VCaP (cell line): Measurements from ENCODE around the gene DLG2.

Experiments
- H3K27ac ChIP-seq: fragments of 450-650 bp; 2 replicates; pipeline ENCODE4 v1.5.1; 2017
- TF ChIP-seq, protein P1 (sequence below): fragments of 450-650 bp; conservative IDR thresholded peaks from 2 replicates; pipeline ENCODE4 v1.5.1; 2017; ENCODE audit warnings: mild to moderate bottlenecking, moderate library complexity

DLG2 gene

DNA sequence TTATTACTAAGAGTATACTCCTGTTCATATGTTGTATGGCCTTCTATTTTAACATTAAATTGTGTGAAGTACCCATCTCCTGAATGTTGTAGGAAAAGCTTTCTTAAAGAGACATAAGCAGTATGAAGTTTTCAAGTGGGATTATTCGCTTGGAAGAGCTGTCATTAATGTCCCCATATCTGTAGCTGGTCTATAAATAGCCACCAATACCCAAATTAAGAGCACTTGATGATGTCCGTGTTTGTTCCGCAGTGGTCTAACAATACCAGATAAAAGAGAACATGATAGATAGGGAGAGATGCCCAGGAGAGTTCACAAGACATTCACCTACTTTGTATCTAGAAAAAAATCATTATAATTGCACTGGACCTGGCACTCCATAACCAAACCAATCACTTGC is 527.6 kb downstream of the DLG2 start:
- TF ChIP-seq, protein P1, sequence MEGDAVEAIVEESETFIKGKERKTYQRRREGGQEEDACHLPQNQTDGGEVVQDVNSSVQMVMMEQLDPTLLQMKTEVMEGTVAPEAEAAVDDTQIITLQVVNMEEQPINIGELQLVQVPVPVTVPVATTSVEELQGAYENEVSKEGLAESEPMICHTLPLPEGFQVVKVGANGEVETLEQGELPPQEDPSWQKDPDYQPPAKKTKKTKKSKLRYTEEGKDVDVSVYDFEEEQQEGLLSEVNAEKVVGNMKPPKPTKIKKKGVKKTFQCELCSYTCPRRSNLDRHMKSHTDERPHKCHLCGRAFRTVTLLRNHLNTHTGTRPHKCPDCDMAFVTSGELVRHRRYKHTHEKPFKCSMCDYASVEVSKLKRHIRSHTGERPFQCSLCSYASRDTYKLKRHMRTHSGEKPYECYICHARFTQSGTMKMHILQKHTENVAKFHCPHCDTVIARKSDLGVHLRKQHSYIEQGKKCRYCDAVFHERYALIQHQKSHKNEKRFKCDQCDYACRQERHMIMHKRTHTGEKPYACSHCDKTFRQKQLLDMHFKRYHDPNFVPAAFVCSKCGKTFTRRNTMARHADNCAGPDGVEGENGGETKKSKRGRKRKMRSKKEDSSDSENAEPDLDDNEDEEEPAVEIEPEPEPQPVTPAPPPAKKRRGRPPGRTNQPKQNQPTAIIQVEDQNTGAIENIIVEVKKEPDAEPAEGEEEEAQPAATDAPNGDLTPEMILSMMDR = no peak
- no peak overlapping the region for H3K27ac ChIP-seq

GRCh38 chr11:85098996-85099395 is 528.1 kb downstream of the DLG2 start:
- TF ChIP-seq, protein P1 = no peak
- no peak overlapping the region for H3K27ac ChIP-seq

DNA sequence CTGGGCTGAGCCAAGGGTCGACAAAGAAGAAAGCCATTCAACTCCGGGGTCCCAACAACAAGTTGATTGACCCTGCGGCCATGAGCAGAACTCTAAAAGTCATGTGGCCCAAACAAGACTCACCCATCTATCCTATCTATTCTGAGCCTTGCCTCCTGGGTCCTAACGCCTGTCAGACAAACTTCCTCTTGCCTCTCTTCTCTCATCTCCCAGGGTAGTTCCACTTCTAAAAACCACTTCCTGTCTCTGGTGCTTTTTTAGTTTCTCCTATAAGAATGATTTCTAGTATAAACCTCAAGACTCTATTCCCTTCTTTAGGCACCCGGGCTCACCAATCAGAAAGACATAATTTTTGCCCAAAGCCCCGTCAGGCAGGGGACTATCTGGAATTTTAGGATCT is 530.2 kb downstream of the DLG2 start:
- no peak overlapping the region for H3K27ac ChIP-seq
- TF ChIP-seq, protein P1 = no peak

DNA sequence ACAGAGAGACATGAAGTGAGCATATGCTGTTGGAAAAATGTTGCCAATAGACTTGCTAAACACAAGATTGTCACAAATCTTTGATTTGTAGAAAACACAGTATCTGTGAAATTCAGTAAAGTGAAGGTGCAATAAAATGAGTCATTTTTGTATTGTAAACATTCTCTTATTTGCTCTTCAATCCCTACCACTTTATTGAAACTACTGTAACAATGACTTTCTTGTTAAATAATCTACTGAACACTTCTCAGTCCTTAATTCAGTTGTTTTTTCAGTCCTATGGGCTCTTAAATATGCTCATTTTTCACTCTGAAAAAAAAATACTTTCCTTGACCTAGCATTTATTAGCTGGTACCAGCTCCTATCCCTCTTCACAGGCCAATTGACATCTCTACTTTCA is 531.9 kb downstream of the DLG2 start:
- TF ChIP-seq, protein P1 = no peak
- H3K27ac ChIP-seq = no peak overlapping the region

DNA sequence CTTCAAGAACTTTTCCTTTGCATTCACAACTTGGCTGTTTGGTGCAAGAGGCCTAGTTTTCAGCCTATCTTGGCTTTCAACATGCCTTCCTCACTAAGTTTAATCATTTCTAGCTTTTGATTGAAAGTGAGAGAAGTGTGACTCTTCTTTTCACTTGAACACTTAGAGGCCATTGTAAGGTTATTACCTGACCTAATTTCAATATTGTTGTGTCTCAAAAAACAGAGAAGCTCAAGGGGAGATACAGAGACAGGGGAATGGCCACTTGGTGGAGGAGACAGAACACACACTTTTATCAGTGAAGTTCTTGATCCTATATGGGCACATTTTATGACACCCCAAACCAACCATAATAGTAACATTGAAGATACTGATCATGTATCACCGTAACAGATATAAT is 532.3 kb downstream of the DLG2 start:
- TF ChIP-seq, protein P1 = no peak
- H3K27ac ChIP-seq = no peak overlapping the region

DNA sequence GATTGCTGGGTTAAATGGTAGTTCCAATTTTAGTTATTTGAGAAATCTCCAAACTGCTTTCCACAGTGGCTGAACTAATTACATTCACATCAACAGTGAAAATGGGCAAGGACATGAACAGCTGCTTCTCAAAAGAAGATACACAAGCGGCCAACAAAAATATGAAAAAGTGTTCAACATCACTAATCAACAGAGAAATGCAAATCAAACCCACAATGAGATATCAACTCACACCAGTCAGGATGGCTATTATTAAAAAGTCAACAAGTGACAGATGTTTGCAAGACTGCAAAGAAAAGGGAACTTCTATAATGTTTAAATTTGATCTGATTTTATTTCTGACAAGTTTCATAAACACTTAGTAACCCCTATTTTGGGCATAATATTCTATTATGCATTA is 537.5 kb downstream of the DLG2 start:
- TF ChIP-seq, protein P1 = no peak
- H3K27ac ChIP-seq = no peak overlapping the region

GRCh38 chr11:85088286-85088685 is 538.9 kb downstream of the DLG2 start:
- H3K27ac ChIP-seq = no peak overlapping the region
- TF ChIP-seq, protein P1 = no peak
